ENCODE measurements around the gene SAP30. TPM values are rescaled to one million over a fixed set of nuclear protein-coding genes. Genes with fewer than 3 reads are reported as not detected.

The SAP30 gene
- total and polyA plus RNA-seq, 8 donors, result 2.3 to 7.5 (median 4.0) TPM

DNA sequence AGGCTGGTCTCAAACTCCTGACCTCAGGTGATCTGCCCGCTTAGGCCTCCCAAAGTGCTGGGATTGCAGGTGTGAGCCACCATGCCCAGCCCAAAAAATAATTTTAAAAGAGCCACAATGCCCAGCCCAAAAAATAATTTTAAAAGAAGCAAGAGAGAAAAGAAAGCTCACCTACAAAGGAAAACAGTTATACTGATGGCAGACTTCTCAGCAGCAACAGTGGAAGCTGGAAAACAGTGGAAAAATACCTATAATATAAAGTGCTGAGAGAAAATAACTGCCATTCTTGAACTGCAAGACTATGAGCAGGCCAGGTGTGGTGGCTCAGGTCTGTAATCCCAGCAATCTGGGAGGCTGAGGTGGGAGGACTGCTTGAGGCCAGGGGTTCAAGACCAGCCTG lies 23.3 kb upstream of the SAP30 start:
- 91 to 97% methylated on average over 1 of the region's 1 CpG for WGBS, 2 donors
- no peak overlapping the region for H3K27ac ChIP-seq
- DNase-seq (no peak), FAIRE-seq (no peak), ATAC-seq (no peak)
- no peaks in the 10 kb centered on the region for H3K36me3 ChIP-seq
- TF ChIP-seq, protein P1, sequence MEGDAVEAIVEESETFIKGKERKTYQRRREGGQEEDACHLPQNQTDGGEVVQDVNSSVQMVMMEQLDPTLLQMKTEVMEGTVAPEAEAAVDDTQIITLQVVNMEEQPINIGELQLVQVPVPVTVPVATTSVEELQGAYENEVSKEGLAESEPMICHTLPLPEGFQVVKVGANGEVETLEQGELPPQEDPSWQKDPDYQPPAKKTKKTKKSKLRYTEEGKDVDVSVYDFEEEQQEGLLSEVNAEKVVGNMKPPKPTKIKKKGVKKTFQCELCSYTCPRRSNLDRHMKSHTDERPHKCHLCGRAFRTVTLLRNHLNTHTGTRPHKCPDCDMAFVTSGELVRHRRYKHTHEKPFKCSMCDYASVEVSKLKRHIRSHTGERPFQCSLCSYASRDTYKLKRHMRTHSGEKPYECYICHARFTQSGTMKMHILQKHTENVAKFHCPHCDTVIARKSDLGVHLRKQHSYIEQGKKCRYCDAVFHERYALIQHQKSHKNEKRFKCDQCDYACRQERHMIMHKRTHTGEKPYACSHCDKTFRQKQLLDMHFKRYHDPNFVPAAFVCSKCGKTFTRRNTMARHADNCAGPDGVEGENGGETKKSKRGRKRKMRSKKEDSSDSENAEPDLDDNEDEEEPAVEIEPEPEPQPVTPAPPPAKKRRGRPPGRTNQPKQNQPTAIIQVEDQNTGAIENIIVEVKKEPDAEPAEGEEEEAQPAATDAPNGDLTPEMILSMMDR (IDR thresholded peaks at IDR 0.05), result no peak
- H3K4me1 ChIP-seq, result no peaks in the 10 kb centered on the region
- H3K27me3 ChIP-seq, result no peaks in the 10 kb centered on the region
- H3K9me3 ChIP-seq, result no peaks in the 10 kb centered on the region
- no peak overlapping the region for H3K4me3 ChIP-seq
- intact Hi-C loops (cut with DNase I), result no loop called here

DNA sequence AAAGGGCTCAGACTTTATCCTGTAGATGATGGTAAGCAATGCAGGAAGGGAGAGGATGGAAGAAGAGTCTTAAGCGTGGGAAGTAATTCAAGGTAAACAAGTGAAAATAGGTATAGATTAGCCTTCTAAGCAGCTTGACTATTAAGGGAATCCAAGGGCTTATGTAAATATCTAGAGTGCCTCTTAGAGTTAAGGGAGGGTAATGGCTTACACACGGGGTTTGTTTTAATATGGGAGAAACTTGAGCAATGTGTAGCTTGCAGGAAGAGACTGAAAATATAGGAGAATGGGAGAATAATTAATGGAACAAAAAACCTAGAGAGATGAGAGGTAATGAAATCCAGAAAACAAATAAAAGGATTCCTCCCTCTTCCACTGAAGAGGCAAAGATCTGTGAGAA lies 12.8 kb upstream of the SAP30 start:
- no peak for FAIRE-seq
- TF ChIP-seq, protein P1 (IDR thresholded peaks at IDR 0.05), result no peak
- Histone ChIP-seq H3K9me3 (no peaks in the 10 kb centered on the region), H3K36me3 (no peaks in the 10 kb centered on the region), H3K27ac (no peak overlapping the region), H3K27me3 (no peaks in the 10 kb centered on the region), H3K4me1 (no peaks in the 10 kb centered on the region), H3K4me3 (no peak overlapping the region)
- ATAC-seq, result no peak
- no peak for DNase-seq
- intact Hi-C loops (cut with DNase I), result no loop called here
- WGBS, 2 donors, result 51 to 54% methylated on average over 2 of the region's 2 CpGs

DNA sequence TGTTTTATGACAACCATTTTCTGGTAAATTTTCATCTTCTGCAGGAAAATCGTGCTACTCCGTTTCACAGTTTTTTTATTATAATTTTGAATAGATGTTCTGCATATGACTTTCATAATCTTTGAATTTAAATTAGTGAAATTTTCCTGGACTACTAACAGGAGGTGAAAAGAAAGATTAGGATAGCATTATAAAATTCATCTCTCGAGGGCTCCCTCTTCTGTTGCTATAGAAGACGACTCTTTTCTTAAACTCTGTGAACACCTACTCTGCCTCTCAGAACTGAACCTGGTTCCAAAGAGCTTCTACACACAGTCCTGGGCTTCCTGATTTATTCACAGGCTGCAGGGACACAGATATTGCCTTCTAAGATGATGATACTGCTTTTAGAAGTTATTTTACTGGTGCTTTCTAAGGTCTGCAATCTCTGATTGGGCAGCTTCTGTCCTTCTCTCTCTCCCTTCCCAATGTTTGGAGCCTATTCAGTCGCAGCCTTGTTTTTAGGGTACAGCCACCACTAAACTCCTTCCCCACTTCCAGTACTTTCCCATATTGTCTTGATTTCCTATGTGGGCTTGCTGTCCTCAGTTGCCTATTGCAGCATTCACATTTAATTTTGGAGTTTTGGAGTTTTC lies 10.1 kb upstream of the SAP30 start:
- ATAC-seq, result peak in 1 of 4 donors; percentile 39
- no peak for DNase-seq
- no peak for FAIRE-seq

DNA sequence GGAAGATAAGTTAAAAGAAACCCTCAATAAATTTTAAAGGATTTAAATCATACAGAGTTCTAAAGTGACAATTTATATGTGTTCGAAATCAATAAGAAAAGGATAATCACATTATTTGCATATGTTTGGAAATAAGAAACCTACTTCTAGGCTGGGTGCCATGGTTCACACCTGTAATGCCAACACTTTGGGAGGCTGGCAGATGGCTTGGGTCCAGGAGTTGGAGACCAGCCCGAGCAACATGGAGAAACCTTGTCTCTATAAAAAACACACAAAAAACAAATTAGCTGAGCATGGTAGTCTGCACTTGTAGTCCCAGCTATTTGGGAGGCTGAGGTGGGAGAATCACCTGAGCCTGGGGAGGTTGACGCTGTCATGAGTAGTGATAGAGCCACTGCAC lies 8.1 kb upstream of the SAP30 start:
- intact Hi-C loops (cut with DNase I), result no loop called here
- H3K9me3 ChIP-seq, result no peaks in the 10 kb centered on the region

More for the DNA sequence above, 10.1 kb upstream of the SAP30 start:
- H3K27ac ChIP-seq, result no peak overlapping the region
- no peaks in the 10 kb centered on the region for H3K27me3 ChIP-seq
- no peaks in the 10 kb centered on the region for H3K9me3 ChIP-seq
- no peaks in the 10 kb centered on the region for H3K36me3 ChIP-seq
- TF ChIP-seq, protein P1 (IDR thresholded peaks at IDR 0.05), result no peak
- WGBS, 2 donors, result 34 to 45% methylated on average over 5 of the region's 5 CpGs
- intact Hi-C loops (cut with DNase I), result no loop called here
- no peak overlapping the region for H3K4me3 ChIP-seq
- H3K4me1 ChIP-seq, result no peaks in the 10 kb centered on the region

More for the DNA sequence above, 8.1 kb upstream of the SAP30 start:
- peak in 5 of 6 donors; percentile 22 to 62 (median 54) for DNase-seq
- no peaks in the 10 kb centered on the region for H3K27me3 ChIP-seq
- no peaks in the 10 kb centered on the region for H3K36me3 ChIP-seq
- peak in 3 of 4 donors; percentile 36 to 65 (median 46) for ATAC-seq
- H3K27ac ChIP-seq, result no peak overlapping the region
- H3K4me1 ChIP-seq, result no peaks in the 10 kb centered on the region
- no peak for FAIRE-seq
- no peak overlapping the region for H3K4me3 ChIP-seq
- TF ChIP-seq, protein P1 (IDR thresholded peaks at IDR 0.05), result no peak
- 55% methylated on average over 3 of the region's 3 CpGs for WGBS, 2 donors

Data from pancreas (tissue), 10 donors.